Measurements from ENCODE around the gene TEPSIN.

Gene TEPSIN

GRCh38 chr17:81195941-81196495, 42.8 kb downstream of the TEPSIN start:
- DNase-seq = no peak

GRCh38 chr17:81194941-81195901, 43.6 kb downstream of the TEPSIN start:
- DNase-seq = no peak

GRCh38 chr17:81194225-81194760, 44.6 kb downstream of the TEPSIN start:
- DNase-seq = no peak

- DNase-seq = no peak
Observed at GRCh38 chr17:81193470-81194224, 45.2 kb downstream of the TEPSIN start.

- no peak for DNase-seq
Observed at GRCh38 chr17:81193051-81193410, 45.8 kb downstream of the TEPSIN start.

- no peak for DNase-seq
Observed at GRCh38 chr17:81192386-81193050, 46.3 kb downstream of the TEPSIN start.

GRCh38 chr17:81191646-81192045, 47.2 kb downstream of the TEPSIN start:
- no peak for DNase-seq

GRCh38 chr17:81191116-81191515, 47.7 kb downstream of the TEPSIN start:
- no peak for DNase-seq

- DNase-seq = no peak
Observed at GRCh38 chr17:81190591-81190990, 48.3 kb downstream of the TEPSIN start.

GRCh38 chr17:81189670-81190530, 49.0 kb downstream of the TEPSIN start:
- DNase-seq = no peak

- no peak for DNase-seq
Observed at GRCh38 chr17:81189016-81189415, 49.8 kb downstream of the TEPSIN start.

GRCh38 chr17:81188491-81188840, 50.4 kb downstream of the TEPSIN start:
- no peak for DNase-seq

GRCh38 chr17:81187586-81188490, 51.0 kb downstream of the TEPSIN start:
- DNase-seq = no peak

GRCh38 chr17:81187120-81187519, 51.7 kb downstream of the TEPSIN start:
- DNase-seq = no peak

GRCh38 chr17:81186203-81186602, 52.7 kb downstream of the TEPSIN start:
- DNase-seq = no peak

- DNase-seq = no peak
Observed at GRCh38 chr17:81184555-81184954, 54.3 kb downstream of the TEPSIN start.

GRCh38 chr17:81183807-81184206, 55.0 kb downstream of the TEPSIN start:
- no peak for DNase-seq

GRCh38 chr17:81183316-81183715, 55.5 kb downstream of the TEPSIN start:
- DNase-seq = no peak

GRCh38 chr17:81182596-81182995, 56.3 kb downstream of the TEPSIN start:
- DNase-seq = no peak

GRCh38 chr17:81181811-81182185, 57.1 kb downstream of the TEPSIN start:
- DNase-seq = no peak
